Skin of body (tissue), 2 donors: ENCODE results near the gene LSM14A. TPM values are rescaled to one million over a fixed set of nuclear protein-coding genes. Genes with fewer than 3 reads are reported as not detected.

ENCODE experiments used
- DNase-seq: peaks from one replicate; lab custom pipeline; 2025; lab: John Stamatoyannopoulos, UW
- total RNA-seq: library from RNA; depleted of rRNA; stranded (reverse); fragments of >200 nt; gene quantifications from one replicate; pipeline ENCODE4 v1.2.3, GENCODE V29; 2014

LSM14A gene
- total RNA-seq, 1 donor from 2014 or later = 111 TPM

- no peak for DNase-seq
These were observed 82.6 kb downstream of the LSM14A start for GRCh38 chr19:34254698-34255432.

DNA sequence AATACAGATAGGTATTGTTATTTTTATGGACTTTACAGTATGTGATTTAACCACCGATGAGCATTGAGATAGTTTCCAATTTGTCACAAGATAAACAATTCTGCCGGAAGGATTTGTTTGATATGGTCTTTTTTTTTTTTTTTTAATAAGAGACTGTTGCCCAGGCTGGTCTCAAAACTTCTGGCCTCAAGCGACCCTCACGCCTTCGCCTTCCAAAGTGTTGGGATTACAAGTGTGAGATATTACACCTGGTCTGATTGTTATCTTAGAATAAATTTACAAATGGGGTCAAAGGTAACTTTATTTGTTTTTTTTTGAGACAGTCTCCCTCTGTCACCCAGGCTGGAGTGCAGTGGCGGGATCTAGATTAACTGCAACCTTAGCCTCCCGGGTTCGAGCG, 83.2 kb downstream of the LSM14A start:
- DNase-seq = no peak

GRCh38 chr19:34256835-34257558, 84.7 kb downstream of the LSM14A start:
- DNase-seq = no peak

DNA sequence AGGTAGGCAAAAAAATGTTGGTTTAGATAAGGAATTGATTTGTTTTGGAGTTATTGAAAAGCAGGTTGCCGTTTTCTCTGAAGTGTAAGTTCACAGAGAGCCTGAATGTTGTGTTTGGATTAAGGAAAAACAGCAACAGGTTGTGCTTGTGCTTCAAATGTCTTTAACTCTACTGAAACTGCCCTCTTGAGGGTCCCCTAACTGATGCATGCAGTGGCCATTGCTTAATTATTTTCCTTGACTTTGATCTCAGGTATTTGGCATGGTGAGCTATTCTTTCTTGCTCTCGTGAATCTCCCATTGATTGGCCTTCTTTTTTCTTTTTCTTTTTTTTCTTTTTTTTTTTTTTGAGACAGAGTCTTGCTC, 85.2 kb downstream of the LSM14A start:
- DNase-seq = no peak

DNA sequence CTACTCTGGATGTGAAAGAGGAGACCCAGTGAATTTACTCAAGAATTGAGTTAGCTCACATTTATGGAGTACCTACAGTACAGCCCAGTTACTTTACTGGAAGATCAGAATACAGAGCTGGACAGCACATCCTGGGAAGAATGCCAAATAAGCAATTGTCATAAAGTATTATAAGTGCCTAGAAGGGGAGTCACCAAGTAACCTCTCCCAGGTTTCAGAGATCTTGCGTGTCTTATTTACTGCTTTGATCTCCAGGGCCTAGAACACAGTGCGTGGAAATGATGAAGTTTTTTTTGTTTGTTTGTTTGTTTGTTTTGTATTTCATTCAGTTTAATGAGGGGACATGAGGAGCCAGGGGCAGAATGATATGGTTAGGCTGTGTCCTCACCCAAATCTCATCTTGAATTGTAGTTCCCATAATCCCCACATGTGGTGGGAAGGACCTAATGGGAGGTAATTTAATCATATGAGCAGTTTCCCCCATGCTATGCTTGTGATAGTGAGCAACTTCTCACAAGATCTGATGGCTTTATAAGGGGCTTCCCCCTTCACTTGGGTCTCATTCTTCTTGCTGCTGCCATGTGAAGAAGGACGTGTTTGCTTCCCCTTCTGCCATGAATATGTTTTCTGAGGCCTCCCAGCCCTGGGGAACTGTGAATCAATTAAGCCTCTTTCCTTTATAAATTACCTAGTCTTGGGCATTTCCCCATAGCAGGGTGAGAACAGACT, 87.2 kb downstream of the LSM14A start:
- no peak for DNase-seq

DNA sequence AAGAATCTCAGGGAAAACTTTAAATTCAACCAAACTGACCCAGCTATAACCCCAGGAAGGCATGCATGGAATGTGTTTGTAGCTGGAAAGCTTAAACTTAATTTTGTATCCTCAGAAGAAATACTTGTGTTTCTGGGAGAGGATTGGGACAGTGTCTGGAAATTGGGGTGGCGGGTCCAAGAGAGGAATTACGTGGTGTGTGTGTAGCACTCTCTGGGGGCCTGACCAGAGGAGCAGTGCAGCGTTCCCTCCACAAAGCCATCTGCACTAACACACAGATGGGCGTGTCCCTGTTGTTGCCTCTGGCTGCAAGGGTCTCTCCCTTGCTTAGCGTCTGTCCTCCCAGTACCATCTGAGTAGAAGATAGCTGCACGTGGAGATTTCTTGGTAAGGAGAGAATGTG, 88.5 kb downstream of the LSM14A start:
- DNase-seq = no peak

GRCh38 chr19:34261334-34262109, 89.2 kb downstream of the LSM14A start:
- DNase-seq = no peak

GRCh38 chr19:34263745-34264237, 91.5 kb downstream of the LSM14A start:
- DNase-seq = no peak

DNA sequence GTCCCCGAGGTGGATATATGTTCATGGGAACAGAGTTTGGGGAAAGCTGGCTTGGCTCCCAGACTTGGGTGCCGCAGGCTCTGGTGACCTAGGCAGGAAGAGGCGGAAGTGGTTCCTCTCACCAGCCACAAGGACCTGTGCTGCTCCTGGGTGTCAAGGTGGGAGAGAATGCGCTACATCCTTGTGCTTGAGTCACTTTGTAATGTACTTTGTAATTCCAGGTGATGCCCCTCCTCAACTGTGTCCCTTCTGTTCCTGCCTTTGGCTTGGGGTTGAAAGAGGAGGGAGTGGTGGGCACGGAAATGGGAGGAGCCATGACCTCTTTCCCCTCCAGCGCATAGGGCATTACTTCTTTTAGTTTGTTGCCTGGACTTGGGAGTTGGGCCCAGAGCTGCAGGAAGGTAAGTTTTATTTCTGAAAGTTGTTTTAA, 92.9 kb downstream of the LSM14A start:
- DNase-seq = no peak

DNA sequence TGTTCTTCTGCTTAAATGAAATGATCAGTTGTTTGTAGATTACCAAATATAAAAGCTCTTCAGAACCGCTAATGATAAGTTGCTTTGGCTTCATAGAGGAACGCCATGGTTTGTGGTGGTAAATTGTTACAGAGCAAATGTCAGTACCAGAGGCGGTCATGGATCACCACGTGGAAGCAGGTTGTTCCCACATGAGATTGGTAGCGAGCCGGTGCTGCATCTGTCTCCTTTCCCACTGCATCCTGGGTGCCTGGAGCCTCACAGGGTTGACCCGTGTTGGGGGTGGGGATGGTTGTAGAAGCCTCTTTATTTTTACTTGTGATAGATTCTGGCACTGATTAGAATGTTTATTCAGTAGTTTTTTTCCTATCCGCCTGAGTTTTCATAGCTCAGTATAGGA, 96.8 kb downstream of the LSM14A start:
- no peak for DNase-seq

- no peak for DNase-seq
These were observed 97.2 kb downstream of the LSM14A start for GRCh38 chr19:34269489-34269888.

DNA sequence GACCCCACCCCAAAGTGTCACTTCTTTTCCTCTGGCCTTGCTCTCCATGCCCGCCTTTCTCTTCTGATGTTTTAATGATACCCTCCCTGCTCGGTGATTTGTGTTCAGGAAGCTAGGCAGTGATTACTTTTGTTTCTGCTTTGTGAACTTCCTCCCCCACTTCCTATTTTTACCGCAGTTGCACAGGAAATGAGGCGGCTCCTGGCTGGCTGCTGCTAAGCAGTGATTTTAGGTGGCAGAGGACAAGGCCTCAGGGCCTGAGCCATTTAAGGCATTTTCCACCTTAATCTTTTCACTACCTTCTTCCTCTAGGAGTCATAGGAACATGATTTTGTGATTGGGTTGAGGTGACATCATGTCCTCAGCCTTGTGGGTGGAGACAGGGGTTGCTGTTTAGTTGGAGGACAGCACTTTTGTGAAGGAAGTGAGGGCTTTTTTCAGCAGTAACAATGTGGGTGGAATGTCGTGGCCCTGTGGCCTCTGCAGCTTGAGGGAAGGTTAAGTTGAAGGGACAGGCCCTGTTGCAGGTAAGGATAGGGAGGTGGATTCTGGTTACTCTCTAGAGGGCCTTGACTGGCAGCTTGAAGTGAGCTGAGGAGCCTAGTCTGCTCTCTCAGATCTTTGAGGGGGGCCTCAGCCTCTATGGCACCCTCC, 97.8 kb downstream of the LSM14A start:
- DNase-seq = peak; percentile 40

DNA sequence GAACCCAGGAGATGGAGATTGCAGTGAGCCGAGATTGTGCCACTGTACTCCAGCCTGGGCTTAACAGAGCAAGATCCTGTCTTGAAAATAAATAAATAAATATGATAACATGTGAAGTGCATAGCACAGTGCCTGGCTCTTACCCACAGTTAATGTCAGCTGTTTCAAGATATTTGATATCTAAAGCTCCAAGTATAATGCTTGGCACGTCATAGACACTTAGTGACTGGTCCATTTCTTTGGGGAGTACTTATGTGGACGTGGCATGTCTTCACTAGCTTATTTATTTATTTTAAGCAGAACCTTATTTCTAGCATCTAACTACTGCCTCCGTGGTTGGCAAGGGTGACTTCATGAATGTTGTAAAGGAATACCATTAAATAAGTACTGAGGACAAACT, 100.8 kb downstream of the LSM14A start:
- DNase-seq = no peak

DNA sequence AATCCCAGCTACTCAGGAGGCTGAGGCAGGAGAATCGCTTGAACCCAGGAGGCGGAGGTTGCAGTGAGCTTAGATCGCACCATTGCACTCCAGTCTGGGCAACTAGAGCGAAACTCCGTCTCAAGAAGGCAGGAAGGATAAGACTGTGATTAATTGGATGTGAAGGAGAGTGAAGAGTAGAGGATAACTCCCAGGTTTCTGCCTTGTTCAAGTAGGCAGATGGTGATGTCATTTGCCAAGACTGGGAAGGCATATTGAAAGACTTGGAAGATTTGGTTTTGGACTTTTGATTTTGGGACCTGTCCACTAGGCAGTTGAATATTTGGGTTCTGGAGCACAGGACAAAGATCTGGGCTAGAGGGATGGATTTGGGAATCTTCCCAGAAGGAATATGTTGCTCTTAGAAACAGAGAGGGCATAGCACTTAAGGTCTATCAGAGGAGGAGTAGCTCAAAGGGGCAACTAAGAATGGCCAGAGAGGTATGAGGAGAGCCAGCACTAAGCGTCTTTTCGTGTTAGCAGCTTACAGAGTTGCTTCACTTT, 102.1 kb downstream of the LSM14A start:
- DNase-seq = no peak

DNA sequence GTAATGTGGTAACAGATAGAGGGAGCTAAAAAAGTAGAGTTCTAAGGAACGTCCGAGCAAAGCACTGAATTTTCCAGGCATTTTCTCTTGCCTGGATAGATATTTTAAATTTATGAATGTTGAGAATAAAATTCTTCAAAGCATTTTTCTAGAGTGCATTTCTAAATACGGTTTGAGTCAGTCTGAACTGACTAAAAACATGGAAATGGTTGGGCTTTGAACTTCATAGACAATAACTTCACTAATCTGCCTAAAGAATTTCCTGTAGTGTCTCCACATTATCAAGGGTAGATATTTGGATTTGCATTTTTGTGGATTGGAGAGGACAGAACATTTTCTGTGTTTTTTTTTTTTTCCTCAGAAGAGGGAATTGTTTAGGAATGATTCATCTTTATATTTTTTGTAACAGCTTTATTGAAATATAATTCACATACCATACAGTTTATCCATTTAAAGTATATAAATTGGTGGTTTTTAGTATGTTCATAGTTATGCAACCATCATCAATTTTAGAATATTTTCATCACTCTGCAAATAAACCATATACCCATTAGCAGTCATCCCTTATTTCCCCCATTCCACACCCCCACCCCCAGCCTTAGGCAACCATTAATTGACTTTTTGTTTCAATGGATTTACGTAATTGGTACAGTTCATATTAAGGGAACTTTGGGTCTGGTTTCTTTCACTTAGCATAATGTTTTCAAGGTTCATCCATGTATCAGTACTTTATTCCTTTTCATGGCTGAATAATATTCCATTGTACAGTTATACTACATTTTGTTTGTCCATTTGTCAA, 102.7 kb downstream of the LSM14A start:
- no peak for DNase-seq

GRCh38 chr19:34275705-34276104, 103.4 kb downstream of the LSM14A start:
- DNase-seq = no peak

DNA sequence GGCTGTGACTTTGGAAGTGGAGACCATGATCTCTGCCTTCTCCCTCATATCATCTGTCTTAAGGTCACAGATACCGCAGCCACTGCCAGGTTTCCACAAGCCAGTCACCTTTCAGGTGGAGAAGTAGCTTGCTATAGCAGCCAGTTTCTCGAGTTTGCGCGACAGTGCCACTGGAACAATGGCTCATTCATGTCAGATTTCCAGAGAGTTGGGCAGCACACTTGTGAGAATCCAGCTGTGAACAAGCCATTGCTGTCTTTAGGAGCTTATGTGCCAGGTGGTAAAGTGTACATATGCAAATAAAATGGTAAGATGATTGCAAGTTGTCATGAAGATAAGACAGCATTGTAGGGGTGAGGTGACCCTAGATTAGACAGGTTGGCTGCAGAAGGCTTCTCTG, 104.3 kb downstream of the LSM14A start:
- no peak for DNase-seq

DNA sequence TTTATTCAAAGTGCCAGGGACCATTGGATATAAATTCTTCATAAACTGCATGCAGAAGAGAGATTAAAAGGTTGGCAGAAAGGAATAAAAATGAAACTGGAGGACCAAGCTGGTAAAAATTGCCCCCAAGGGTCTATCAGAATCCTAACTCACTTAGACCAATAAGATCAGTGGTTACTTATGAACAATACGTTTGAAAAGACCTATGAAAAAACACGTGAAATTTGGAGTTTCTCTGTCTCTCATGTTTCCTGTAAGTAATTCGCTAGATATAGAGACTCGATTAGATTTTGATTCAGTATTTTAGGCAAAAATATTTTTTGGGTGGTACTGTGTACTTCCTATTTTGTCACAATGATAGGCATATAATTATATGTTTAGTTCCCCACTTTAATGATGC, 104.9 kb downstream of the LSM14A start:
- DNase-seq = no peak

DNA sequence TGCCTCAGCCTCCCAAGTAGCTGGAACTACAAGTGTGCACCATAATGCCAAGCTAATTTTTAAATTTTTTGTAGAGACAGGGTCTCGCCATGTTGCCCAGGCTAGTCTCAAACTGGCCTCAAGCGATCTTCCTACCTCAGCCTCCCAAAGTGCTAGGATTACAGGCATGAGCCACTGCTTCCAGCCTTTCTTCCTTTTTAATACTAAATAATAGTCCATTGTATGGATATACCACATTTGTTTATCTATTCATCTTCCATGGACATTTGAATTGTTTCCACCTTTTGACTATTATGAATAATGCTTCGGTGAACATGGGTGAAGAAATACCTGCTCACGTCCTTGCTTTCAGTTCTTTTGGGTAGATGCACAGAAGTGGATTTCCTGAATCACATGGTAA, 106.5 kb downstream of the LSM14A start:
- DNase-seq = no peak
